HepG2 (cell line): ENCODE measurements around the gene IL1RAPL1. TPM values are rescaled to one million over a fixed set of nuclear protein-coding genes. Genes with fewer than 3 reads are reported as not detected.

Source experiments
- ATAC-seq: fragments of 200-7000 bp; cut with Tn5 transposase; 3 replicates; pipeline ENCODE4 v1.9.1; 2020; ENCODE audit warnings: mild to moderate bottlenecking, moderate library complexity
- BruUV-seq: library from RNA; stranded (reverse); fragments of 400-500 nt; replicated peaks from 2 replicates; lab custom pipeline; 2021; lab: Mats Ljungman, UMichigan
- CTCF ChIA-PET: fragments of 300-600 bp; formaldehyde crosslinking; extraction: SDS; loops from one replicate; lab custom pipeline; 2021; ENCODE audit warnings: low total read pairs, inconsistent platforms, low intra/inter-chr PET ratio; lab: Yijun Ruan, JAX
- POLR2A ChIA-PET: fragments of 350-600 bp; sonication (Branson Sonifier 250); formaldehyde crosslinking; loops from one replicate; lab custom pipeline; 2020; ENCODE audit warnings: antibody characterized with exemption, inconsistent platforms; lab: Yijun Ruan, JAX
- DNase-seq: peaks from one replicate; pipeline ENCODE4 v3.0.0-alpha.2; 2015; ENCODE audit warnings: low spot score
- FAIRE-seq: peaks from 3 replicates; lab custom pipeline; 2011; peaks lifted over from hg19 to GRCh38; lab: Jason Lieb, UNC
- H2AFZ ChIP-seq: one replicate; pipeline ENCODE4 v1.6.1; 2011; ENCODE audit warnings: low read length, inconsistent platforms
- H3K27ac ChIP-seq: fragments of 300-600 bp; 3 replicates; pipeline ENCODE4 v1.8.0; 2011; ENCODE audit warnings: mixed run types, mild to moderate bottlenecking, mixed read lengths, low read length, inconsistent platforms; ENCODE audit not compliant: insufficient read depth; ENCODE audit errors: extremely low read length
- H3K27me3 ChIP-seq, 2 experiments: fragments of 200-600 bp in 1 of 2; 2 replicates in 1 of 2; 3 replicates in 1 of 2; pipeline versions ENCODE4 v1.6.0 to v1.8.0; 2011; ENCODE audit warnings: low read length in 2 of 2, mild to moderate bottlenecking in 2 of 2, moderate library complexity in 2 of 2, inconsistent platforms in 1 of 2; ENCODE audit not compliant: insufficient read depth in 2 of 2, control insufficient read depth in 1 of 2
- H3K36me3 ChIP-seq, 2 experiments: fragments of 200-600 bp in 1 of 2; replicated peaks in 1 of 2; 2 replicates in 1 of 2; 3 replicates in 1 of 2; pipeline versions ENCODE4 v1.5.1 to v1.8.0; 2011; ENCODE audit warnings: low read length in 2 of 2, inconsistent platforms in 1 of 2; ENCODE audit not compliant: insufficient read depth in 2 of 2, control insufficient read depth in 1 of 2
- H3K4me1 ChIP-seq: 2 replicates; pipeline ENCODE4 v1.5.1; 2012; ENCODE audit warnings: low read length, inconsistent platforms; ENCODE audit not compliant: insufficient read depth
- H3K4me2 ChIP-seq: 2 replicates; pipeline ENCODE4 v1.6.0; 2011; ENCODE audit warnings: low read depth, low read length, inconsistent platforms
- H3K4me3 ChIP-seq, 3 experiments: fragments of 200-600 bp in 1 of 3; sonication (generic), shearing (Covaris generic) in 1 of 3; replicated peaks in 1 of 3; 2 replicates each; pipeline ENCODE4 v1.5.1; 2011 to 2016; ENCODE audit warnings: low read length in 3 of 3, inconsistent platforms in 2 of 3, low read depth in 2 of 3, mild to moderate bottlenecking in 2 of 3, control low read depth in 1 of 3, mixed read lengths in 1 of 3; ENCODE audit not compliant: insufficient read depth in 1 of 3
- H3K79me2 ChIP-seq: one replicate; pipeline ENCODE4 v1.6.1; 2011; ENCODE audit warnings: low read length, inconsistent platforms; ENCODE audit not compliant: insufficient read depth
- H3K9ac ChIP-seq: 2 replicates; pipeline ENCODE4 v1.6.0; 2011; ENCODE audit warnings: mild to moderate bottlenecking, low read depth, low read length, inconsistent platforms; ENCODE audit not compliant: insufficient read depth
- H3K9me3 ChIP-seq: 2 replicates; pipeline ENCODE4 v1.5.1; 2012; ENCODE audit warnings: mild to moderate bottlenecking, low read length
- H4K20me1 ChIP-seq: 2 replicates; pipeline ENCODE4 v1.6.0; 2011; ENCODE audit warnings: inconsistent platforms, mild to moderate bottlenecking, low read length, moderate library complexity; ENCODE audit not compliant: insufficient read depth
- ARID2 ChIP-seq: sonication (generic); formaldehyde crosslinking; IDR thresholded peaks from 2 replicates; pipeline ENCODE4 v1.8.1; 2022; ENCODE audit warnings: mild to moderate bottlenecking, missing genetic modification reagents, borderline replicate concordance
- CEBPB ChIP-seq: IDR thresholded peaks from 2 replicates; pipeline ENCODE4 v1.6.1; 2011; ENCODE audit warnings: low read depth, low read length, improper control_type of control experiment, borderline replicate concordance
- ETV5 ChIP-seq: IDR thresholded peaks from 2 replicates; pipeline ENCODE4 v1.6.1; 2018; ENCODE audit warnings: missing biosample characterization, missing genetic modification reagents, inconsistent platforms, borderline replicate concordance
- HIVEP1 ChIP-seq: sonication (generic); formaldehyde crosslinking; IDR thresholded peaks from 2 replicates; pipeline ENCODE4 v1.4.0; 2020; ENCODE audit warnings: mild to moderate bottlenecking, missing genetic modification reagents
- MAFF ChIP-seq: IDR thresholded peaks from 2 replicates; pipeline ENCODE4 v1.6.1; 2011; ENCODE audit warnings: low read depth, low read length, improper control_type of control experiment
- MAFK ChIP-seq, 2 experiments: IDR thresholded peaks in 1 of 2; conservative IDR thresholded peaks in 1 of 2; 2 replicates each; pipeline ENCODE4 v1.6.1; 2011; ENCODE audit warnings: improper control_type of control experiment in 2 of 2, low read length in 2 of 2
- TERF1 ChIP-seq: sonication (generic); formaldehyde crosslinking; IDR thresholded peaks from 2 replicates; pipeline ENCODE4 v1.8.0; 2022; ENCODE audit warnings: mild to moderate bottlenecking, missing genetic modification reagents, moderate library complexity
- TOE1 ChIP-seq: sonication (generic); formaldehyde crosslinking; IDR thresholded peaks from 2 replicates; pipeline ENCODE4 v1.4.0; 2020; ENCODE audit warnings: mild to moderate bottlenecking, missing genetic modification reagents
- ZFP36L2 ChIP-seq: sonication (generic); formaldehyde crosslinking; IDR thresholded peaks from 2 replicates; pipeline ENCODE4 v1.4.0; 2020; ENCODE audit warnings: missing genetic modification reagents
- ZNF256 ChIP-seq: sonication (generic); formaldehyde crosslinking; conservative IDR thresholded peaks from 2 replicates; pipeline ENCODE4 v1.4.0; 2020; ENCODE audit warnings: missing genetic modification reagents
- ZNF556 ChIP-seq: sonication (generic); formaldehyde crosslinking; IDR thresholded peaks from 2 replicates; pipeline ENCODE4 v1.4.0; 2020; ENCODE audit warnings: mild to moderate bottlenecking, missing genetic modification reagents, borderline replicate concordance
- WGBS: methylation state at CpG from one replicate; pipeline ENCODE4 v1.1.6; 2017; ENCODE audit warnings: low lambda C conversion rate; 5-methylcytosine and 5-hydroxymethylcytosine counted together
- in situ Hi-C: cut with HindIII; loops from 2 replicates; pipeline ENCODE4 v1.10.0; 2017; ENCODE audit warnings: low pct_unique_long_range_greater_than_20kb; ENCODE audit not compliant: extremely low pct_ligation_motif_present
- intact Hi-C: fragments of 100-400 bp; cut with micrococcal nuclease; formaldehyde crosslinking; loops from one replicate; pipeline ENCODE4 v1.10.0; 2022; ENCODE audit not compliant: unreplicated experiment
- polyA plus RNA-seq, 8 experiments: library from polyadenylated mRNA; depleted of rRNA in 3 of 8; stranded (reverse) in 7 of 8; unstranded in 1 of 8; fragments of >200 nt; fragmentation: Illumina TruSeq in 4 of 8; extraction: Trizol in 4 of 8; gene quantifications; 2 replicates each; pipeline versions ENCODE4 v1.2.1 to v1.2.3, GENCODE V29; 2011 to 2016; ENCODE audit warnings: low read depth in 4 of 8, missing spikeins in 1 of 8, mixed read lengths in 1 of 8; ENCODE audit not compliant: insufficient read depth in 1 of 8
- total RNA-seq, 5 experiments: library from RNA; depleted of rRNA; stranded (reverse); fragments of >200 nt; fragmentation: Illumina TruSeq; extraction: Trizol; gene quantifications; 2 replicates each; pipeline ENCODE4 v1.2.3, GENCODE V29; 2016; ENCODE audit warnings: low read depth in 1 of 5

IL1RAPL1 gene
- total and polyA plus RNA-seq, 2 of the 13 experiments (the other 11 are each of a cell fraction or from before 2014, with no cell fraction given), result 0.04 TPM; not detected in 1

GRCh38 chrX:29468911-29469494 is 881.8 kb downstream of the IL1RAPL1 start:
- Histone ChIP-seq H3K9ac (no peak overlapping the region), H3K36me3 (no peaks in the 10 kb centered on the region), H3K9me3 (no peaks in the 10 kb centered on the region), H3K79me2 (no peaks in the 10 kb centered on the region), H3K4me3 (no peak overlapping the region), H3K4me1 (no peaks in the 10 kb centered on the region), H4K20me1 (no peaks in the 10 kb centered on the region), H2AFZ (no peak overlapping the region), H3K27me3 (no peaks in the 10 kb centered on the region), H3K27ac (no peak overlapping the region), H3K4me2 (no peak overlapping the region)
- in situ Hi-C loops (no loop called here), intact Hi-C loops (no loop called here)
- no peak for ATAC-seq
- TF ChIP-seq ZNF556 (CRISPR knock-in tag), result no peak
- peak; percentile 30 to 64; a peak in 3 of 4 replicates for TF ChIP-seq MAFK (conservative IDR thresholded peaks at IDR 0.05 in 1 of 2, IDR thresholded peaks at IDR 0.05 in 1 of 2; ENCODE audit: low read length in 2 of 2)
- peak; percentile 60; the same call in 1 of the 2 replicates for TF ChIP-seq MAFF
- no peak for TF ChIP-seq TERF1 (CRISPR knock-in tag)
- ChIA-PET POLR2A (no interaction called here), CTCF (no interaction called here)
- no TSS peak for BruUV-seq
- DNase-seq, result no peak
- 0% methylated on average over 4 of the region's 4 CpGs for WGBS
- FAIRE-seq, result no peak

GRCh38 chrX:29470030-29470429 is 882.8 kb downstream of the IL1RAPL1 start:
- Histone ChIP-seq H3K9me3 (no peaks in the 10 kb centered on the region), H3K79me2 (no peaks in the 10 kb centered on the region), H3K9ac (no peak overlapping the region), H3K27ac (no peak overlapping the region), H4K20me1 (no peaks in the 10 kb centered on the region), H3K4me1 (no peaks in the 10 kb centered on the region), H3K36me3 (no peaks in the 10 kb centered on the region), H3K27me3 (no peaks in the 10 kb centered on the region), H3K4me3 (no peak overlapping the region), H2AFZ (no peak overlapping the region), H3K4me2 (no peak overlapping the region)
- POLR2A ChIA-PET, result no interaction called here
- 0% methylated on average over 1 of the region's 1 CpG for WGBS
- ATAC-seq, result no peak
- intact Hi-C loops (no loop called here), in situ Hi-C loops (no loop called here)
- CTCF ChIA-PET, result no interaction called here
- FAIRE-seq, result no peak
- BruUV-seq, result no TSS peak
- DNase-seq, result no peak
- TF ChIP-seq ARID2, result no peak
- TF ChIP-seq CEBPB, result 0 out of 2 replicates have a peak, but pooled peaks have one; percentile 9
- no peak for TF ChIP-seq ZFP36L2 (CRISPR knock-in tag)
- TF ChIP-seq HIVEP1 (CRISPR knock-in tag), result no peak
- no peak for TF ChIP-seq ZNF256
- no peak for TF ChIP-seq TOE1
- no peak for TF ChIP-seq ETV5 (CRISPR knock-in tag)
